GM13977 (cell line): Measurements from ENCODE around the gene EIF4G1.

Experiments used
- DNase-seq: peaks from one replicate; pipeline ENCODE4 v3.0.0; 2012; ENCODE audit warnings: low spot score
- CTCF ChIP-seq: IDR thresholded peaks from 2 replicates; pipeline ENCODE4 v1.5.1; 2012; ENCODE audit warnings: mild to moderate bottlenecking, control low read depth; ENCODE audit not compliant: insufficient read depth; ENCODE audit errors: extremely low read depth, missing control alignments
- in situ Hi-C: fragments of 300-500 bp; cut with MboI; formaldehyde crosslinking; loops from one replicate; pipeline ENCODE4 v1.12.0; 2022; ENCODE audit warnings: low sequenced_read_pairs, low pct_unique_long_range_greater_than_20kb, mixed read lengths, inconsistent platforms; ENCODE audit not compliant: unreplicated experiment

EIF4G1 gene

GRCh38 chr3:184333190-184333589 lies 18.8 kb downstream of the EIF4G1 start:
- no peak for DNase-seq
- TF ChIP-seq CTCF, result no peak
- in situ Hi-C loops, result no loop called here

GRCh38 chr3:184333700-184334099 lies 19.3 kb downstream of the EIF4G1 start:
- no peak for TF ChIP-seq CTCF
- in situ Hi-C loops, result no loop called here
- no peak for DNase-seq

- in situ Hi-C loops, result no loop called here
- DNase-seq, result no peak
- no peak for TF ChIP-seq CTCF
These were observed 20.2 kb downstream of the EIF4G1 start for GRCh38 chr3:184334470-184335158.

GRCh38 chr3:184335291-184335660 lies 20.9 kb downstream of the EIF4G1 start:
- TF ChIP-seq CTCF, result no peak
- DNase-seq, result no peak
- in situ Hi-C loops, result no loop called here

- no peak for TF ChIP-seq CTCF
- in situ Hi-C loops, result no loop called here
- peak; percentile 95 for DNase-seq
These were observed 21.5 kb downstream of the EIF4G1 start for GRCh38 chr3:184335661-184336546.

GRCh38 chr3:184336547-184337398 lies 22.4 kb downstream of the EIF4G1 start:
- in situ Hi-C loops, result no loop called here
- DNase-seq, result peak; percentile 71
- no peak for TF ChIP-seq CTCF
